NCI-H748 (cell line): ENCODE results near the gene TGFB2.

Source experiments
- DNase-seq: peaks from one replicate; lab custom pipeline; 2025; ENCODE audit not compliant: unreplicated experiment; lab: John Stamatoyannopoulos, UW

Gene TGFB2

DNA sequence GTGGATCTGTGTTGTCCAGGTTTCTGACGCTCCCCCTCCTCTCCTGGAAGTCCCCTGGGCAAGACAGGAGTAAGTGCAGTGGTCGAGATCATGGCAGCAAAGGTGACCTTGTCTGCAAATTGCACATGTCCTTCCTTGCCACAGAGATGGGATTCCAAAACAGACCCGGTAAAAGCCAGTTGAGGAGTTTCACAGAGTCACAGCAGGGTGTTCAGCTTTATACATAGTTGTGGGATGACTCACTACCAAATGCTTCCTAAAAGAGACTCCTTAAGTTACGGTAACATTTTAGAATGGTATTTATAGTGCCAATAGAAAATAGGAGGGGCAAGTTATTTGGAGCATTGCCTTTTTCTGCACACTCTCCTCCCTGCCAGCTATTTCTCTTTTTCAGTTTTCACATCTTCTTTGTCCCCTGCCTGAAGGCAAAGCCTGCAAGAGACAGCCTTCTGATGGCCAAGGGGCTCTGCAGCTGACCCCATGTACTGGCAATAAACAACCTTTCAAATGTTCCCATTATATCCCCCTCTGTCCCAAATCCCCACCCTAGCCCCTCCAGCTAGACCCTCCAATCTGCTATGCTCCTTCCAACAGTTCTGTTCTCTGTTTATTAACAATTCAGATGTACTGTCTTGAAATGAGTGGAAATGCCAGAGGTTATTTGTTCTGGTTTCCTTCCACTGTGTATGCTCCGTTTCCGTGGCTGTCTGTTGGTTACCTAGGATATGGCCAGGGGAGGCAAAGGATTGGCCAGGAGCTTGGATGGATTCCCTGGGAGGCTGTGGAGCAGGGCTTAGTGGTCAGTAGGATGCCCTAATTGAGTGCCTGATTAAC lies 115.0 kb downstream of the TGFB2 start:
- DNase-seq: peak; percentile 39

DNA sequence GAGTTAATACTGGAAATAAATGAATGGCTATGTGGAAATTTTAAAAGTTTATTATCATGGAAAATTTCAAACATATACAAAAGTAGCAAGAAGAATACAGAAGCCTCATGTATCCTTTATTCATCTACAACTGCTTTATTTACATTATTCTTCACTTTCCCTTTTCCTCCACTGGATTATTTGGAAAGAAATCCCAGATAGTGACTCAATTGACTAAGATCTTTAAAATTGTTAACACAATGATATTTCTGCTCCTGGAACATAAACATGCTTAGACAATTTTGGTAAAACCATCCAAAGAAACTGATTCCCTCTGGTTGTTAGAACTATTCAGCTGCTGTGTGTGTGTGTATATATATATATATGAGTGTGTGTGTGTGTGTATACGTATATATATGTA lies 116.2 kb downstream of the TGFB2 start:
- DNase-seq: no peak

DNA sequence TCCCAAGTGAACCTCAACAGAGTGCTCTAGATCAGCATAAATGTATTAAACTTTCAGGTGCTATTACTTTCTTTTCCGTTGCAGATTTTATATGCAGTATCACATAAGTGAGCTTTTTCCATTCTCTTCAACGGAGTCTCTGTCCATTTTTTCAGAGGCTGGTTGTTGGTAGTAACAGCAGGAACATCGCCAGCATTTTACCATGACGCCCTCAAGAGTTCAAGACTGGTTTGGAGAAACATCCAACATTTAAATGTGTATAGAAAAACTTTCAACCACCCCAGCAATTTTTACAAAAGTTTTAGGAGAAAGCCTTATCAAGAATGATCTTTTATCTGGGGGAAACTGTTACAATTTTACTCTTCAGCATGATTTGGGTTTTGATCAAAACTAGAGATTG lies 117.0 kb downstream of the TGFB2 start:
- DNase-seq: no peak

DNA sequence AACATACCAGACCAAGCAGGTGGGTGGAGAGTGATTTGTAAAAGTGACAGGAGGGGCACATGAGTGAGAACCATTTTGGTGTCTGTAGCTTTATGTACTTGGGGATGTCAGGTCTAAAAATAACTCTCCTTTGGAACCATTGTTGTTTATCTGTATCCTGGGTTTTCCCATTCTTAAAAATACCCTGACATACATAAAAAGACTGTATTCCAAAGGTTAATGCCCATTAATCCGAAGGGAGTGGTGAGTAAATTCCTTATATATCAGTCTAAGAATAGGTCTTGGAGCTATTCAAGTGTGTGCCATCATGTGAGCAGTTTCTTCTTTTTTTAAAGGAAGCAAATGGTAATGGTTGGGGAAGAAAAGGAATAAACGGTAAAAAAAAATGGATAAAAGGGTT lies 117.5 kb downstream of the TGFB2 start:
- no peak for DNase-seq

- DNase-seq: no peak
These were observed 118.3 kb downstream of the TGFB2 start for GRCh38 chr1:218463194-218464156.

GRCh38 chr1:218464871-218465270 lies 119.7 kb downstream of the TGFB2 start:
- no peak for DNase-seq

GRCh38 chr1:218466341-218467010 lies 121.3 kb downstream of the TGFB2 start:
- no peak for DNase-seq

GRCh38 chr1:218467101-218468072 lies 122.3 kb downstream of the TGFB2 start:
- no peak for DNase-seq

- DNase-seq: no peak
These were observed 123.6 kb downstream of the TGFB2 start for GRCh38 chr1:218468711-218469110.

GRCh38 chr1:218472885-218473284 lies 127.7 kb downstream of the TGFB2 start:
- DNase-seq: no peak

DNA sequence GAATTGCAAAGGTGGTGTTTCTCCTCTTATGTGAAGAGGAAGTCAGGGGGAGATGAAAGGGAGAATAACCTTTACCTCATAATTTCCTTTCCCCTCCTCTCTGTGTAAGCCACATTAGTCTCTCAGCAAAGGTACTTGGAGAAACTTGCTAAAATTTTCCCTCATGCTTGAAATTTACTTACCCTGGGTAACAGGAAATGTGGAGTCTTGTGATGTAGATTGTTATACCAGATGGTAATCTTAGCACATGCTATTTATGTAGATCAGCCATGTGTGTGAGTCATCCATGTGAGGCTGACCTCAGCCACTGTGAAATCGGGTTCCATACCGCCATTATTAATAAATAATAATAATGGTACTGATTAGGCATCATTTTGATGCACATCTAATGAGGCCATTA lies 128.4 kb downstream of the TGFB2 start:
- no peak for DNase-seq

DNA sequence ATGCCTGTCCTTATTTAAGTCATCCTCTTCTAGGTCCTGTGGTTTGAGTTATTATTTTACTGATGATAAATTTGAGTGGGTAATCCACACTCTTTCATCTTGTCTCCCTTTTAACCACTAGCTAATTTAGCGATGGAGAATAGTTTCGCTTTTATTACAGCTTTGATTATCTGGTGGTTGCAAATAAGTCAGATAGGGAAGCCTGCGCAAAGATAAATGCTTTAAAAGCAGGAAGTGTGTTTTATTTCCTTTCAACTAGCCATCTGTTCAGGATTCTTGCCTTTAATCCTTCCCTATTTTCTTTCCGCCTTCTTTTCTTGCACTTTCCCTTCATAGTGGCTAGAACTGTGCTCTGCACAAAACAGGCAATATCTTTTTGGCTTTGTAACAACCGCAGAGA lies 129.0 kb downstream of the TGFB2 start:
- no peak for DNase-seq

DNA sequence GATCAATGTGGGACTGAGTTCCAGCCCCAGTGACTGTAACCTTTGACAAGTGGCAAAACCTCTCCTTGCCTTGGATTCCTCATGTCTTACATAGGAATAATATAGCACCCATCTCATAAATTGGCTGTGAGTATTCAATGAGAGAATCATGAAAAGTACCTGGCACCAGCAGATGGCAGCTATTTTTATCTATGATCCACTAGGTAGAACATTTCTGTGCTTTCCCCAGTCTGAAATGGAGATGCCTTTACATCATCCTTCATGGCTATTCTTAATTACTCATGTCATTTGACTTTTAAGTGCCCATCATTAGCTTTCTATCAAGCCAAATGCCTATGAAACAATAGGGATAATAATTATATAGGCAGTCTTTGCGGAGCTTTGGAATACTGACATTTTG lies 130.1 kb downstream of the TGFB2 start:
- DNase-seq: no peak

DNA sequence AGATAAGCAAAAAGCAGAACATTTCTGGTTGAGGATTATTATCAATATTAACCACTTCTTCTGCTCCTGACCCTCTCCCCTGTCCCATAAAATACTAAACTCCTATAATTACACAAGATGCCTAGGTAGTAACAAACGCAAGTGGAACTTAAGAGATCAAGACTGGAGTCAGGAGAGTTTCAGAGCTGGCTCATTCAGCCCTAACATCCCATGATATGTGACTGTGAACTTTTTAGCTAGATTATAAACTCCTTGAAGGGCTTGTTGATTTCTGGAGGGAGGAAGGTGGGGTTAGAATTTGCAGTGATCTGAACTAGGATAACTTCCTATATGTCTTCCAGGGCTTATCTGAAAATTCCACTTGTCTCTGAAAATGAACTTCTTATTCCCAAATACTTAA lies 130.6 kb downstream of the TGFB2 start:
- DNase-seq: no peak

DNA sequence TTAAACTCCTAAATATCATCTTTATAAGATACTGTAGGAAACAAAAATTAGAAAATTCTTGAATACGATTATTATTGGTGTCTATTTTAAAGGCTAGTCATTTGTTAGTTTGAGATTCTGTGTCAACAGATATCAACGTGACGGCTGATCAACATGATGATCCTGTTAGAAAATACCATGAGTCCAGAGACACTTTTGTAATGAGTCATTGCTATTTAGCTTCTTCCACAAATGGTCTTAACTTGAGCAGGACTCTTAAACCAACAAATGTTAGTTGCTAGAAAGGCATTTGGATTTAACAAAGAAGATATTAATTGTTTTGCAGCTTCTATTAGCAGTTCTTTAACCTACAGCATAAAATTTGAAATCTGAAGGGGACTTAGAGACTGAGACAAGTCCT lies 131.2 kb downstream of the TGFB2 start:
- no peak for DNase-seq

- DNase-seq: no peak
These were observed 133.2 kb downstream of the TGFB2 start for GRCh38 chr1:218478336-218478735.

- no peak for DNase-seq
These were observed 134.4 kb downstream of the TGFB2 start for GRCh38 chr1:218479436-218480115.

GRCh38 chr1:218480137-218480536 lies 135.0 kb downstream of the TGFB2 start:
- no peak for DNase-seq

GRCh38 chr1:218480588-218481099 lies 135.5 kb downstream of the TGFB2 start:
- no peak for DNase-seq
